ENCODE data around the gene DMBT1. TPM values are rescaled to one million over a fixed set of nuclear protein-coding genes. Genes with fewer than 3 reads are reported as not detected.

The DMBT1 gene
- total RNA-seq, 1 donor from 2014 or later, result 0.13 TPM

- Histone ChIP-seq H3K4me3 (ENCODE audit: low read depth, low read length) (no peak overlapping the region), H3K27me3 (ENCODE audit: control insufficient read depth, insufficient read depth, low read length) (peaks cover 12% of the 10 kb centered on the region), H3K36me3 (ENCODE audit: control insufficient read depth, insufficient read depth, low read length) (no peaks in the 10 kb centered on the region)
- no peak for TF ChIP-seq CTCF (IDR thresholded peaks at IDR 0.05; ENCODE audit: insufficient read depth, low read length, poor library complexity, severe bottlenecking)
- DNase-seq (ENCODE audit: low read depth), result no peak
Measured at GRCh38 chr10:122526892-122527291, 33.7 kb upstream of the DMBT1 start.

- Histone ChIP-seq H3K36me3 (ENCODE audit: control insufficient read depth, insufficient read depth, low read length) (no peaks in the 10 kb centered on the region), H3K4me3 (ENCODE audit: low read depth, low read length) (no peak overlapping the region), H3K27me3 (ENCODE audit: control insufficient read depth, insufficient read depth, low read length) (peaks cover 12% of the 10 kb centered on the region)
- DNase-seq (ENCODE audit: low read depth), result no peak
- TF ChIP-seq CTCF (IDR thresholded peaks at IDR 0.05; ENCODE audit: insufficient read depth, low read length, poor library complexity, severe bottlenecking), result no peak
Measured at GRCh38 chr10:122530177-122530576, 30.4 kb upstream of the DMBT1 start.

- DNase-seq (ENCODE audit: low read depth), result no peak
- no peak for TF ChIP-seq CTCF (IDR thresholded peaks at IDR 0.05; ENCODE audit: insufficient read depth, low read length, poor library complexity, severe bottlenecking)
- Histone ChIP-seq H3K27me3 (ENCODE audit: control insufficient read depth, insufficient read depth, low read length) (peaks cover 6% of the 10 kb centered on the region), H3K4me3 (ENCODE audit: low read depth, low read length) (no peak overlapping the region), H3K36me3 (ENCODE audit: control insufficient read depth, insufficient read depth, low read length) (no peaks in the 10 kb centered on the region)
Measured at GRCh38 chr10:122531261-122531660, 29.3 kb upstream of the DMBT1 start.

GRCh38 chr10:122531939-122532338 is 28.6 kb upstream of the DMBT1 start:
- Histone ChIP-seq H3K27me3 (ENCODE audit: control insufficient read depth, insufficient read depth, low read length) (peaks cover 6% of the 10 kb centered on the region), H3K36me3 (ENCODE audit: control insufficient read depth, insufficient read depth, low read length) (no peaks in the 10 kb centered on the region), H3K4me3 (ENCODE audit: low read depth, low read length) (no peak overlapping the region)
- no peak for TF ChIP-seq CTCF (IDR thresholded peaks at IDR 0.05; ENCODE audit: insufficient read depth, low read length, poor library complexity, severe bottlenecking)
- no peak for DNase-seq (ENCODE audit: low read depth)

- H3K36me3 ChIP-seq (ENCODE audit: control insufficient read depth, insufficient read depth, low read length), result no peaks in the 10 kb centered on the region
- no peak for DNase-seq (ENCODE audit: low read depth)
- peaks cover 6% of the 10 kb centered on the region for H3K27me3 ChIP-seq (ENCODE audit: control insufficient read depth, insufficient read depth, low read length)
- no peak for TF ChIP-seq CTCF (IDR thresholded peaks at IDR 0.05; ENCODE audit: insufficient read depth, low read length, poor library complexity, severe bottlenecking)
- H3K4me3 ChIP-seq (ENCODE audit: low read depth, low read length), result no peak overlapping the region
Measured at GRCh38 chr10:122532601-122533296, 27.8 kb upstream of the DMBT1 start.

- Histone ChIP-seq H3K36me3 (ENCODE audit: control insufficient read depth, insufficient read depth, low read length) (no peaks in the 10 kb centered on the region), H3K4me3 (ENCODE audit: low read depth, low read length) (no peak overlapping the region), H3K27me3 (ENCODE audit: control insufficient read depth, insufficient read depth, low read length) (peaks cover 4% of the 10 kb centered on the region)
- no peak for TF ChIP-seq CTCF (IDR thresholded peaks at IDR 0.05; ENCODE audit: insufficient read depth, low read length, poor library complexity, severe bottlenecking)
- DNase-seq (ENCODE audit: low read depth), result no peak
Measured at GRCh38 chr10:122537545-122537944, 23.0 kb upstream of the DMBT1 start.
